HepG2 (cell line): Measurements from ENCODE around the gene ALLC. TPM values are rescaled to one million over a fixed set of nuclear protein-coding genes. Genes with fewer than 3 reads are reported as not detected.

ENCODE experiments used
- DMAP1 ChIP-seq: IDR thresholded peaks from 2 replicates; pipeline ENCODE4 v1.6.1; 2016
- FIP1L1 ChIP-seq: fragments of 200-400 bp; formaldehyde crosslinking; IDR thresholded peaks from 2 replicates; pipeline ENCODE4 v1.6.1; 2018; ENCODE audit warnings: low read depth, mild to moderate bottlenecking, low read length, moderate library complexity, borderline replicate concordance; ENCODE audit not compliant: insufficient read depth
- HES4 ChIP-seq: sonication (generic); formaldehyde crosslinking; IDR thresholded peaks from 2 replicates; pipeline ENCODE4 v1.9.0; 2021; ENCODE audit warnings: mild to moderate bottlenecking, missing genetic modification reagents, borderline replicate concordance
- KDM1A ChIP-seq: IDR thresholded peaks from 2 replicates; pipeline ENCODE4 v1.6.1; 2016; ENCODE audit warnings: missing compliant biosample characterization
- NFIB ChIP-seq: sonication (generic); formaldehyde crosslinking; IDR thresholded peaks from 2 replicates; pipeline ENCODE4 v1.9.0; 2021; ENCODE audit warnings: missing genetic modification reagents, mild to moderate bottlenecking, borderline replicate concordance
- NR2C2 ChIP-seq: sonication (generic); formaldehyde crosslinking; IDR thresholded peaks from 2 replicates; pipeline ENCODE4 v1.4.0; 2020; ENCODE audit warnings: missing genetic modification reagents, mild to moderate bottlenecking, moderate library complexity, borderline replicate concordance
- SMC3 ChIP-seq: IDR thresholded peaks from 2 replicates; pipeline ENCODE4 v1.6.1; 2011; ENCODE audit warnings: low read length, improper control_type of control experiment
- STAG1 ChIP-seq: sonication (generic); formaldehyde crosslinking; IDR thresholded peaks from 2 replicates; pipeline ENCODE4 v1.4.0; 2020; ENCODE audit warnings: missing genetic modification reagents
- ZNF24 ChIP-seq: fragments of 450-650 bp; IDR thresholded peaks from 2 replicates; pipeline ENCODE4 v1.6.1; 2017; ENCODE audit warnings: antibody characterized with exemption, mild to moderate bottlenecking
- ZNF501 ChIP-seq: sonication (generic); formaldehyde crosslinking; IDR thresholded peaks from 2 replicates; pipeline ENCODE4 v1.5.1; 2020; ENCODE audit warnings: mild to moderate bottlenecking, moderate library complexity, missing genetic modification reagents
- ZNF607 ChIP-seq: sonication (generic); formaldehyde crosslinking; IDR thresholded peaks from 2 replicates; pipeline ENCODE4 v1.5.1; 2020; ENCODE audit warnings: missing genetic modification reagents, mild to moderate bottlenecking, borderline replicate concordance
- ZNF720 ChIP-seq: sonication (generic); formaldehyde crosslinking; IDR thresholded peaks from 2 replicates; pipeline ENCODE4 v1.4.0; 2020; ENCODE audit warnings: missing genetic modification reagents
- ZNF724P ChIP-seq: sonication (generic); formaldehyde crosslinking; IDR thresholded peaks from 2 replicates; pipeline ENCODE4 v1.8.0; 2022; ENCODE audit warnings: missing genetic modification reagents, borderline replicate concordance
- polyA plus RNA-seq, 8 experiments: library from polyadenylated mRNA; depleted of rRNA in 3 of 8; stranded (reverse) in 7 of 8; unstranded in 1 of 8; fragments of >200 nt; fragmentation: Illumina TruSeq in 4 of 8; extraction: Trizol in 4 of 8; gene quantifications; 2 replicates each; pipeline versions ENCODE4 v1.2.1 to v1.2.3, GENCODE V29; 2011 to 2016; ENCODE audit warnings: low read depth in 4 of 8, missing spikeins in 1 of 8, mixed read lengths in 1 of 8; ENCODE audit not compliant: insufficient read depth in 1 of 8
- total RNA-seq, 5 experiments: library from RNA; depleted of rRNA; stranded (reverse); fragments of >200 nt; fragmentation: Illumina TruSeq; extraction: Trizol; gene quantifications; 2 replicates each; pipeline ENCODE4 v1.2.3, GENCODE V29; 2016; ENCODE audit warnings: low read depth in 1 of 5
- TF ChIP-seq, protein P1 (sequence below): sonication (generic); formaldehyde crosslinking; IDR thresholded peaks from 2 replicates; pipeline ENCODE4 v1.4.0; 2020; ENCODE audit warnings: mild to moderate bottlenecking, missing genetic modification reagents
- TF ChIP-seq, protein P2 (sequence below): sonication (generic); formaldehyde crosslinking; IDR thresholded peaks from 2 replicates; pipeline ENCODE4 v1.8.1; 2023; ENCODE audit warnings: mild to moderate bottlenecking, missing genetic modification reagents
- TF ChIP-seq, protein P3 (sequence below): sonication (generic); formaldehyde crosslinking; IDR thresholded peaks from 2 replicates; pipeline ENCODE4 v1.5.0; 2020; ENCODE audit warnings: mild to moderate bottlenecking, missing genetic modification reagents
- TF ChIP-seq, protein P4 (sequence below): sonication (generic); formaldehyde crosslinking; IDR thresholded peaks from 2 replicates; pipeline ENCODE4 v1.8.1; 2023; ENCODE audit warnings: mild to moderate bottlenecking, moderate library complexity, missing genetic modification reagents
- TF ChIP-seq, protein P5 (sequence below): sonication (generic); formaldehyde crosslinking; IDR thresholded peaks from 2 replicates; pipeline ENCODE4 v1.4.0; 2020; ENCODE audit warnings: missing genetic modification reagents, mild to moderate bottlenecking, borderline replicate concordance

The ALLC gene
- total and polyA plus RNA-seq, 2 of the 13 experiments (the other 11 are each of a cell fraction or from before 2014, with no cell fraction given) = 0.08 to 0.11 TPM

DNA sequence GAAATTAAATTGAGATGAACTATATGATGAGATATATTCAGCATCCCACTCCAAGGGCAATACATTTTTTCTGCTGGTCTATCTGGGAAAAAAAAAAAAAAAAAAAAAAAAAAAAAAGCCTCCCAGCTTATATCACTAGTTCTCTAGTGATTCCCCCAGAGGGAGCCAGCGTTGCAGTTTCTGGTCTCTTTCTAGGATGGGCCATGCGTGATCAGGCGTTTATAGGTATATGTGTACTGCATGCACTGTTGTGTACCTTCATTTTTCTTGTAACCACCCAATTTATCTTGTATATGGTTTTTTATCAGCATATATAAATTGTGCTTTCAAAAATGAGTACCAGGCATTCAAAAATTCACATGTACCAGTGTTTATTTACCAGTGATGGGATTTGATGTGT lies 80.5 kb downstream of the ALLC start (continued):
- TF ChIP-seq, protein P1, sequence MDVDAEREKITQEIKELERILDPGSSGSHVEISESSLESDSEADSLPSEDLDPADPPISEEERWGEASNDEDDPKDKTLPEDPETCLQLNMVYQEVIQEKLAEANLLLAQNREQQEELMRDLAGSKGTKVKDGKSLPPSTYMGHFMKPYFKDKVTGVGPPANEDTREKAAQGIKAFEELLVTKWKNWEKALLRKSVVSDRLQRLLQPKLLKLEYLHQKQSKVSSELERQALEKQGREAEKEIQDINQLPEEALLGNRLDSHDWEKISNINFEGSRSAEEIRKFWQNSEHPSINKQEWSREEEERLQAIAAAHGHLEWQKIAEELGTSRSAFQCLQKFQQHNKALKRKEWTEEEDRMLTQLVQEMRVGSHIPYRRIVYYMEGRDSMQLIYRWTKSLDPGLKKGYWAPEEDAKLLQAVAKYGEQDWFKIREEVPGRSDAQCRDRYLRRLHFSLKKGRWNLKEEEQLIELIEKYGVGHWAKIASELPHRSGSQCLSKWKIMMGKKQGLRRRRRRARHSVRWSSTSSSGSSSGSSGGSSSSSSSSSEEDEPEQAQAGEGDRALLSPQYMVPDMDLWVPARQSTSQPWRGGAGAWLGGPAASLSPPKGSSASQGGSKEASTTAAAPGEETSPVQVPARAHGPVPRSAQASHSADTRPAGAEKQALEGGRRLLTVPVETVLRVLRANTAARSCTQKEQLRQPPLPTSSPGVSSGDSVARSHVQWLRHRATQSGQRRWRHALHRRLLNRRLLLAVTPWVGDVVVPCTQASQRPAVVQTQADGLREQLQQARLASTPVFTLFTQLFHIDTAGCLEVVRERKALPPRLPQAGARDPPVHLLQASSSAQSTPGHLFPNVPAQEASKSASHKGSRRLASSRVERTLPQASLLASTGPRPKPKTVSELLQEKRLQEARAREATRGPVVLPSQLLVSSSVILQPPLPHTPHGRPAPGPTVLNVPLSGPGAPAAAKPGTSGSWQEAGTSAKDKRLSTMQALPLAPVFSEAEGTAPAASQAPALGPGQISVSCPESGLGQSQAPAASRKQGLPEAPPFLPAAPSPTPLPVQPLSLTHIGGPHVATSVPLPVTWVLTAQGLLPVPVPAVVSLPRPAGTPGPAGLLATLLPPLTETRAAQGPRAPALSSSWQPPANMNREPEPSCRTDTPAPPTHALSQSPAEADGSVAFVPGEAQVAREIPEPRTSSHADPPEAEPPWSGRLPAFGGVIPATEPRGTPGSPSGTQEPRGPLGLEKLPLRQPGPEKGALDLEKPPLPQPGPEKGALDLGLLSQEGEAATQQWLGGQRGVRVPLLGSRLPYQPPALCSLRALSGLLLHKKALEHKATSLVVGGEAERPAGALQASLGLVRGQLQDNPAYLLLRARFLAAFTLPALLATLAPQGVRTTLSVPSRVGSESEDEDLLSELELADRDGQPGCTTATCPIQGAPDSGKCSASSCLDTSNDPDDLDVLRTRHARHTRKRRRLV (CRISPR knock-in tag) = no peak
- TF ChIP-seq, protein P2, sequence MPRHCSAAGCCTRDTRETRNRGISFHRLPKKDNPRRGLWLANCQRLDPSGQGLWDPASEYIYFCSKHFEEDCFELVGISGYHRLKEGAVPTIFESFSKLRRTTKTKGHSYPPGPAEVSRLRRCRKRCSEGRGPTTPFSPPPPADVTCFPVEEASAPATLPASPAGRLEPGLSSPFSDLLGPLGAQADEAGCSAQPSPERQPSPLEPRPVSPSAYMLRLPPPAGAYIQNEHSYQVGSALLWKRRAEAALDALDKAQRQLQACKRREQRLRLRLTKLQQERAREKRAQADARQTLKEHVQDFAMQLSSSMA (CRISPR knock-in tag) = no peak
- TF ChIP-seq ZNF724P (CRISPR knock-in tag) (no peak), SMC3 (peak; percentile 37; the same call in 1 of the 2 replicates), ZNF501 (CRISPR knock-in tag) (no peak), STAG1 (CRISPR knock-in tag) (peak; percentile 62), ZNF720 (CRISPR knock-in tag) (no peak), KDM1A (CRISPR knock-in tag) (no peak), DMAP1 (CRISPR knock-in tag) (no peak), NR2C2 (CRISPR knock-in tag) (no peak), ZNF607 (CRISPR knock-in tag) (no peak), NFIB (no peak), FIP1L1 (no peak), ZNF24 (no peak), HES4 (CRISPR knock-in tag) (no peak)
- TF ChIP-seq, protein P3, sequence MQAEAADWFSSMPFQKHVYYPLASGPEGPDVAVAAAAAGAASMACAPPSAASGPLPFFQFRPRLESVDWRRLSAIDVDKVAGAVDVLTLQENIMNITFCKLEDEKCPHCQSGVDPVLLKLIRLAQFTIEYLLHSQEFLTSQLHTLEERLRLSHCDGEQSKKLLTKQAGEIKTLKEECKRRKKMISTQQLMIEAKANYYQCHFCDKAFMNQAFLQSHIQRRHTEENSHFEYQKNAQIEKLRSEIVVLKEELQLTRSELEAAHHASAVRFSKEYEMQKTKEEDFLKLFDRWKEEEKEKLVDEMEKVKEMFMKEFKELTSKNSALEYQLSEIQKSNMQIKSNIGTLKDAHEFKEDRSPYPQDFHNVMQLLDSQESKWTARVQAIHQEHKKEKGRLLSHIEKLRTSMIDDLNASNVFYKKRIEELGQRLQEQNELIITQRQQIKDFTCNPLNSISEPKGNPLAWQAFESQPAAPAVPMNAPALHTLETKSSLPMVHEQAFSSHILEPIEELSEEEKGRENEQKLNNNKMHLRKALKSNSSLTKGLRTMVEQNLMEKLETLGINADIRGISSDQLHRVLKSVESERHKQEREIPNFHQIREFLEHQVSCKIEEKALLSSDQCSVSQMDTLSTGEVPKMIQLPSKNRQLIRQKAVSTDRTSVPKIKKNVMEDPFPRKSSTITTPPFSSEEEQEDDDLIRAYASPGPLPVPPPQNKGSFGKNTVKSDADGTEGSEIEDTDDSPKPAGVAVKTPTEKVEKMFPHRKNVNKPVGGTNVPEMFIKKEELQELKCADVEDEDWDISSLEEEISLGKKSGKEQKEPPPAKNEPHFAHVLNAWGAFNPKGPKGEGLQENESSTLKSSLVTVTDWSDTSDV (CRISPR knock-in tag) = no peak
- TF ChIP-seq, protein P4, sequence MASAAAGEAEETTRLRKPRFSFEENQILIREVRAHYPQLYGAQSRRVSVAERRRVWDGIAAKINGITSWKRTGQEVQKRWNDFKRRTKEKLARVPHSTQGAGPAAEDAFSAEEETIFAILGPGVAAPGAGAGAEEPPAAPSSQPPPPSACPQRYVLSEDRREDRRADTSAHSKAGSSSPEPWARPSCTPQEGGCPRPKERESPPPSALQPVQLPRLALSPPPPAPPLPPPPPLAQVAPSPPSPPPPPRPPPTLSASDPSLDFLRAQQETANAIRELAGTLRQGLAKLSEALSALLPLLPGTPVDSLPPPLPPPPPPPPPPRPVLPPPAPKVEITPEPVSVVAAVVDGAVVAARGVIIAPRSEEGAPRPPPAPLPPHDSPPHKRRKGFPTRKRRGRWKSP = no peak
- TF ChIP-seq, protein P5, sequence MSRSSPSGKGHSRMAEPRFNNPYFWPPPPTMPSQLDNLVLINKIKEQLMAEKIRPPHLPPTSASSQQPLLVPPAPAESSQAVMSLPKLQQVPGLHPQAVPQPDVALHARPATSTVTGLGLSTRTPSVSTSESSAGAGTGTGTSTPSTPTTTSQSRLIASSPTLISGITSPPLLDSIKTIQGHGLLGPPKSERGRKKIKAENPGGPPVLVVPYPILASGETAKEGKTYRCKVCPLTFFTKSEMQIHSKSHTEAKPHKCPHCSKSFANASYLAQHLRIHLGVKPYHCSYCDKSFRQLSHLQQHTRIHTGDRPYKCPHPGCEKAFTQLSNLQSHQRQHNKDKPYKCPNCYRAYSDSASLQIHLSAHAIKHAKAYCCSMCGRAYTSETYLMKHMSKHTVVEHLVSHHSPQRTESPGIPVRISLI (CRISPR knock-in tag) = peak; percentile 88
